ENCODE results near the gene TOGARAM2.
"Not testable (repeated sequence)": the region's sequence is repeated elsewhere in the genome, so short reads cannot be mapped to it uniquely, and the experiment has no call there.

The TOGARAM2 gene

DNA sequence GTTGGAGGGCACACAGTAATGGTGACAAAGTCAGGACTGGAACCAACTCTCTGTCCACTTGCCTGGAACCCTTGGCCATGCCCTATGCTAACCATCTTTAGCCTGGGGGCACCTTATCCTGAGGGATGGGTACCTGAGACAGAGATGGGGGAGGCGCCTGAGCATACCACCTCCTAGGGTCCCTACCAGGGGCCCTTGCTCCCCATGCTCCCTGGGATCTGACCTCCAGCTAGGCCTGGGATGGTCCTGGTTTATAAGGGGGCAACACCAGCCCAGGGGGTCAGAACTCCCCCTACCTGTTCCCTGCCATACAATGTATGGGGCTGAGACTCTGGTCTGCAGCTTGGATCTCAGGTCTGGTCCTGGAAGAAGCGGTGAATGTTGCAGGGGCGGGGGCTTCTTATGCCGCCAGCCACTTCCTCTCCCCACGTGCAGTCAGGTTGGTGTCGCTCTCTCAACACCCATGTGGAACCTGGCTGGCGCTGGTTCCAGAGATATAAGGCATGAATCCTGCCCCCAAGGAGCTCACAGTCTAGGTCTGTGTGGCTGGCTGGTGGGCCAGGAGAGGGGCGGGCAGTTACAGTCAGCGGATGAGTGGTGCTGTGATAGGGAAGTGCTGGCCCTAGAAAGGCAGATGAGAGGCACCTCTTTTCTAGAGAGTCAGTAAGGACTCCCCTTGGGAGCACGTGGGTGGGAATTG lies 3.8 kb upstream of the TOGARAM2 start:
- no peak for DNase-seq (ENCODE audit: low read depth in 2 of 2)

DNA sequence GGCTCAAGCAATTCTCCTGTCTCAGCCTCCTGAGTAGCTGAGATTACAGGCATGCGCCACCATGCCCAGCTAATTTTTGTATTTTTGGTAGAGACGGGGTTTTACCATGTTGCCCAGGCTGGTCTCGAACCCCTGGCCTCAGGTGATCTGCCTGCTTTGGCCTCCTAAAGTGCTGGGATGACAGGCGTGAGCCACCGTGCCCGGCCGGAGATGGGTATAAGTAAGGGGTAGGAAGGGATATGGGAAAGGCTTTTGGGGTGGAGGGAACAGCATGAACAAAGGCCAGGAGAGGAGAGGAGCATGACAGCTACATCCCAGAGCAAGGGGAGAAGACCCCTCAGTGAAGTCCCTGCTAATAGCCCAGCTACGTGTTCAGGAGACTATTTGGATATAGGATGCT lies 3.1 kb upstream of the TOGARAM2 start:
- not testable (repeated sequence) for DNase-seq (ENCODE audit: low read depth in 2 of 2)

DNA sequence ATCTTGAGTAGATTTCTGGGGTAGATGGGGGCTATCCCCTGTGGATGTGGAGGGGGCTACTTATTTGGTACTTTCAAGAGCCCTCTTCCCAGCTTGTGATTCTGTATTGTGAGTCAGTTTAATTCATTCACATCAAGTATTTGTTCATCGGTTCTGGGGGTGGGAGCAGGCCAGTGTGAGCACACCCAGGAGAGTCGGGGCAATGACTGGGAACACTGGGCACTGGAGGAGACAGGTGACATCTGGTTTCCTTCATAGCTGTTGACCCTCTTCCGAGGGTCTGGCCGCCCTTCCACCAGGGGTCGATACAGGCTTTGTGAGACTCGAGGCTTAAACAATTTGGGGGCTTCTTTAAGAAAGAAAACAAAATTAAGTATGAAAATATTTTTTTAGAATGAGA lies 2.5 kb upstream of the TOGARAM2 start:
- DNase-seq (ENCODE audit: low read depth in 2 of 2), result no peak

DNA sequence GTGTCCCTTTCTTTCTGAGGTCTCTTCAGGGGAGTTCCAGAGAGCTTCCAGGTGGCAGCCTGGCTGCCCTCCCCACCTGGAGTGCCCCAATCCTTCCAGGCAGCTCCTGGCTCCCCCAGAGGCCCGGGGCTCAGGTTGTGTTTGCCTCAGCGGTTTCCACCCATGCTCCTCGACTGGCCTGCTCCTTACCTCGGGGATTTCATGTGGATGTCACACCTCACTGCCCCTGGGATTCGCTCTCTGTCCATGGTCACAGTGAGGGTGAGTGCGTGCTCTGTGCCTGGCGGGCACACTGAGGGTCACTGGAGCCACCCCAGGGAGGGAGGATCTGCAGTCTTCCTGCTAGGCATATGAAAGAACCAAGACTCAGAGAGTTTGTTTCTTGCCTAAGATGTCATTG lies 2.1 kb upstream of the TOGARAM2 start:
- no peak for DNase-seq (ENCODE audit: low read depth in 2 of 2)

DNA sequence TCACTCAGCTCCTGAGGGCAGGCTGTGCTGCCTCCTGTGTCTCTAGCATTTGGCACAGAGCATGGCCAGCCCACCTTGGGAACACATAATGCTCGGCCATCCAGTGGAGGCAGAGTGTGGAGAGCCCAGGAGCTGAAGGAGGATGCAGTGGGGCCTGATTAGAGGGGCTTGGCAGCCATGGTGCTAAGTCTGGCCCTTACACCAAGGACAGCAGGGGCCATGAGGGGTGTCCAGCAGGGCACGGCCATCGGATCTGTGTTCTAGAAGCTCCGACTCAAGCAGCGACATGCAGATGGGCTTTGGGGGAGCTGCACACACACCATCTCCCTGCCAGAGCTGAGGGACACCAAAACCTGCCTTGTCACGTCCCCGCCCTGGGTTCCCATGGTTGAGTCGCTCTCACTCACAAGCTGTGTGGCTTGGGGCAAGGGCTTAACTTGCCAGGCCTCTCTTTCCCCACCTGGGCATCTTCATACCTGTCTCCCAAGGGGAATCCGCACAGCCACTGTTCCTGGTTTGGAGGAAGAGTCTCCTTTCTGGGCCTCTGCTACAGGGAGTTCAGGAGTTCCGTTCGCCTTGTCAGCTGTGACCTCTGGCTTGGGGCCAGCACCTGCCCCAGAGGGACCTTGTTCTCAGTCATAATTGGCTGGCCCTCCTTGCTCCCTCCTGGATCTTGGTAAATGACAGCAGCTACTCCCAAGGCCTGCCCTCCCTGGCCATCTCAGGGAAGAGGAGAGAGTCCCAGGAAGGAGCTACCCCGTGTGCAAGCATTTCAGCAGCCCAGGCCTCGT lies 1.3 kb upstream of the TOGARAM2 start:
- DNase-seq (ENCODE audit: low read depth in 2 of 2), result no peak

DNA sequence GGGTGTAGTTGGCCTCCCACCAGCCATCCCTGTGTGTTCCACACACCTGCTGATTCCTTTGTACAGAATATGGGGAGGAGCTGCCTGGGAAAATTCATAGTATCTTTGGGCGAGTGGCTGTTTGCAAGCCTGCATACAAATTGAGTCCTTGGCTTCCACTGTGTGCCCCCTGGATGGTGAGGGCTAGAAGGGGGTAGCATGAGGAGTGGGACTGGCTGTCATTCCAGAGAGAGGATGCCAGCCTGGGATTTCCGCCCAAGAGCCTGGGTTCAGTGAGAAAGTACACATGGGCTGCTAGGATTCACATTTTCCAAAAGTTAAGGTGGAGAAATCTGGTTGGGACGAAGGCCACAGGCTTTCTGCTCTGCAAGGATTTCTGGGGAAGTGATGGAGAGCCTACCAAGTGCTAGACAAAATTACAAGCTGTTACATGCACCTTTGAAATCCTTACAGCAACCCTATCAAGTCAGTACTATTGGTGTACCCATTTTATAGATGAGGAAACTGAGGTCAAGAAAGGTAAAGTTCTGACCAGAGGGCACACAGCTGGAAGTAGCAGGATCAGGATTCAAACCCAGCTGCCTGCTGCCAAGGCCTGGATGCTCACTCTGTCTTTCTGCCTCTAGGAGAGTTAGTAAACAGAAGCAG lies 606 bp upstream of the TOGARAM2 start:
- no peak for DNase-seq (ENCODE audit: low read depth in 2 of 2)

DNA sequence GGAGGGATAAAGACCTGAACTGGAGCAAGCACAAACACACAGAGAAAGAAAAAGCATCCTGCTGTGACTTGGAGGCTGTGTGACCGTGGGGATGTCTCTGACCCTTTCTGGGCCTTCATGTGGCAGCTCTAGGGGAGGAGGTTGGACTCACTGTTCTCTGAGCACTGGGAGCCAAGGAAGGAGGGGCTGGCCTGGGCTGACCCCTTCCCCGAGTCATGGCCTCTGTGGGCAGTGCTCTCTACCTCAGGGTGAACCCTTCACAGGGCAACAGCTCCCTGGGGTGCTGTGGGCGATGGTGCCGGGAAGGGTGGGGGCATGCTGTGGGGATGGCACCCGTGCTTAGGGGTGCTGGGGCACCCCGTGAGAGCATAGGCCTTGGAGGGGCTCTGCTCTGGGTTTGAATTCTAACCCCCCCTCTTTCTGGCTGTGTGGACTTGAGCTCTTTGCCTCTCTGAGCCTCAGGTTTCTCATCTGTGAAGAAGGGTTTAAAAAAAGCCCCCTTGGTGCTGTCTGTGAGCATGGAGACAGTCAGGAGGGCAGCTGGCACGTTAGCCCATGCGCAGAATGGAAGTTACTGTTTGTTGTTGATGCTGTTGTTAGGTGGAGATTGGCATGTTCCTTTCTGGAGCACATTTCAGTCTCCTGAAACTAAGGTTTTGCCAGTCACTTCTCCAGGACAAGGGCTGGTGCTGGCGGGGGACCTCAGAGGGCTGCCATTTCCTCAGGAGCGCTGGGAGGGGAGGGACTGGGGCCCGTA lies 700 bp downstream of the TOGARAM2 start:
- DNase-seq (ENCODE audit: low read depth in 2 of 2), result no peak

DNA sequence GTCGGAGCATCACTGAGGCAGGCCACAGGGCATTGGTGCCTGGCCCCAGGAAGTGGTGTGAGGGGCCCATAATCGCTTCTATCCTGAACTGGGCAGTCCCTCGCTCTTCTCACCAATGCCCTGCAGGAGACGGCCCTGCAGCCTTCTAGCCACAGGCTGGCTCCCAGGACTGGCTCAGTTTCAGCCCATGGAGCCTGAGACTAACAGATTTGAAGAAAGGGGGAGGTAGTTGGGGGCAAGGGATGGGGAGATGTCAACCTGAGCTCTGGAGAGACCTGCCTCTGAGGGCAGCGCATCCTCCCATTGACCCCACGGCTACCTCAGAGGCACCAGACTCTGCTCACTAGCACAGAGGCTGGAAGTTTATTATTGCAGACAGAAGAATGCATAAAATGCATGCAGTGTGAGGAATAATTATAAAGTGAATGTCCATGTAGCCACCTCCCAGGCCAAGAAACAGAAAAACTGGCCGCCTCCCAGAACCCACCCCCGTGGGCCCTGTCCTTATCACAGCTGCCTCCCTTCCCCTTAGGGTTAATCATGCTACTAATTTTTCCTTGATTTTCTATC lies 1.4 kb downstream of the TOGARAM2 start:
- no peak for DNase-seq (ENCODE audit: low read depth in 2 of 2)

DNA sequence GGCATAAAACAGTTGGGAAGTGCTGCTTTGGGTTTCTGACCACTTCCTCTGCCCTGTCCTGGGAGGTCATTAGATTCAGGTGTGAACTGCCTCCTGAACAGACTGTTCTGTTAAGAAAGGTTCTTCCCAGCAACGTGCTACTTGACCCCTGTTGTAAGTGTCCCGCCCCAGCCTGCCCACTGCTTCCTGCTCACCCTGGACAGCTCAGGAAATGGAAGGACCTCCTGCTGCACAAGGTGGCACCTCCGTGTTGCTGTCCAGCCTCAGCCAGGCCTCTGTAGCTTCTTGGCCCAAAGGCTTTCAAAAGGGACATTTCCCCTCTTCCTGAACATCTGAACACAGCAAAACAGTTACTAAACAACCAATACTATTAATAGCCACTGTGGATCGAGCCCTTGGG lies 5.3 kb downstream of the TOGARAM2 start:
- no peak for DNase-seq (ENCODE audit: low read depth in 2 of 2)

DNA sequence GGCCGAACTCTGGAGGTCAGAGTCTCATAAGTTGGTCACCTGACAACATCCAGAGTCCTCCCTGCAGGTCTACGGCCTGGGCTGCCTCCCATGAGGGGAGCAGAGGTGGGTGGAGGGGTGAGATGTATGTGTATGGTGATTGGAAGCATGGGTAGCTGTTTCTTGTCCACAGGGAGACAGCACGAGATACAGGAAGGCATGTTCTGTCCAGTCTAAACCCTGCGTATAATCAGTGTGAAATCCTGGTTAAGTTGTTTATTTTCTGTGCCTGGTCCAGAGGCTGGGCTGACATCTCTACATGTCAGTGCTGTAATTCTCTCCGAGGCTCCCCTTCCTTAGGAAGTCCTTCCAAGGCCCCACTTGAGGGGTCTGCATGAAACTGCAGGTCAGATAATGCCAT lies 8.9 kb downstream of the TOGARAM2 start:
- no peak for DNase-seq (ENCODE audit: low read depth in 2 of 2)

DNA sequence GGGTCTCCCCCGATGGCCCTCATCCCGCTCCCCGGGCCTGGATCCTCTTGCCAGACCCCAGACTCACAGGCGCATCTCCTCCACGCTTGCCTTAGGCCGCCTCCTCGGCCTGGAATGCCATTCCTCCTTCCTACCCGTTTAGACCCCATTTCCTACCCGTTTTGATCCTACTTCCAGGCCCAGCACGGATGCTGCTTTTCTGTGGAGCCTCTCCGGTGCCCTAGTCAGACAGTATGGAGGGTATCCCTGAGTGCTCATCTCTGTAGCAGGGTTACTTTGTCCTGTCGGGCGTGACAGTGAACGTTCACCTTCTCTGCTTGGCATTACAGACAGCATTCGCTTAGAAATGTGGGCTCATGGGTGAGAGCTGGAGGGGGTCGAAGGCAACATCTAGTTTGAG lies 9.3 kb downstream of the TOGARAM2 start:
- no peak for DNase-seq (ENCODE audit: low read depth in 2 of 2)

DNA sequence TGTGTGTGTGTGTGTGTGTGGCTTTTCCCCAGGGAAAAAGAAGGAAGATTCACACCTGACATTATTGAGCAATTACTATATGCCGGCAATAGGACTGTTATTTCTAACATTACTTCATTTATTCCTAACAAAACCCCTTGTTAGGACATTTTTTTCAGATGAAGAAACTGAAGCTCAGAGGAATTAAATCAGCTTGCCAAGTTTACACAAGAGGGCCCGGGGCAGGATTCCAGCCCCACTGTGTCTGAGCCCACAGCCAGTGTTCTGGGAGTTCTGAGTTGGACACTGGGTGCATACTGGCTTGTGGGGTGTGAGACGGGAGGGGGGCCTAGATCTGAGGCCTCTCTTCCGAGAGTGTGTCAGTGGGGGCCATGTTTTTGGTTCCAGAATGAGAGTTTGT lies 9.9 kb downstream of the TOGARAM2 start:
- DNase-seq (ENCODE audit: low read depth in 2 of 2), result no peak

DNA sequence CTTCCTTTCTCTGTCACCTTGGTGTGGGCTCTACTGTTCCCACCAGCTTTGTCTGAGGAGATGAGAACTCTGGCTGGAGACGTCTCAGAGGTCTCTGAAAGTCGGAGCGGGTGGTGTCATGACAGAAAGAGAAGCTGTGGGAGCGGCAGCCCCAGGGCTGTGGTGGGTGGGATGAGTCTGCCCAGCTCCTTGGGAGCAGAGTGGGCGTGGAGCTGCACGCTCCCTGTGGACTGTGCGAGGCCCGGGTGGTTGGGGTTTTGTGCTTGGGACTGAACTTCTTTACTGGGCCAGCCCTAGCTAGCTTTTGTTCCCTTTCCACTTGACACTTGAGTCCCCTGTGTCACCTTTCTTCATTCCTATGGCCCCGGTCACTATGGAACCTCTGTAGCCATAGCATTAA lies 10.4 kb downstream of the TOGARAM2 start:
- DNase-seq (ENCODE audit: low read depth in 2 of 2), result no peak

DNA sequence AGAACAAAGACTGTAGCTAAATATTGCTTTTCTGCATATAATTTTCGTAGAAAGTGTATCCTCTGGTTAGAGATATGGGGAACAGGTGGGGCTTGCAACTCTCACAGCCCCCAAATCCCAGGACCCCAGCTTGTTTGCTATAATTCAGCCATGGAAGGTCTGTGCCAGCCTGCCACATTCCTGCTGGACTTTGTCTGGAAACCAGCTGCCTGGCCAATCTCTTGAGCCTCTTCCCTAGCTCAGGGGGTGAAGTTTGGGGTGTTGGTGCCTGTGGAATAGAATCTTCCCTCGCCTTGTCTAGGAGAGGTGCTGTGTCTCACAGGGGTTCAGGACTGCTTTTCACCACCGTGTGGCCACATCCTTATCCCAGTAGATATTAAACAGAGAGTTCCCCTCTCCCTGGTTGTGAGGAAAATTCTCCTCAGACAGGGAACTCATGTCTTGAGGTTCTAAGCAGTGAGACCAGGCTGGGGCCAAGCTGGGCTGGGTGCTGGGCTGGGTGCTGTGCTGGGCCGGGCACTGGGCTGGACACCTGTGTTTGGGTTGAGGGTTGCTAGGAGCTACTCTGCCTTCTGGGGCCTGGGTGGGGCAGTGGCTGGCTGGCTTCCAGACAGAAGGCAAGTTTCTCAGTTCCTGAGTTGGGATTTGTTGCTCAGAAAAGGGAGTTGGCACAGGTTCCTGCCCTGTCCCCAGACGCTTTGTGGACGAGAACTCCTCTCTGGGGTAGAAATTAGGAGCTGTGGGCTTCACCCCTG lies 12.3 kb downstream of the TOGARAM2 start:
- DNase-seq (ENCODE audit: low read depth in 2 of 2), result no peak

DNA sequence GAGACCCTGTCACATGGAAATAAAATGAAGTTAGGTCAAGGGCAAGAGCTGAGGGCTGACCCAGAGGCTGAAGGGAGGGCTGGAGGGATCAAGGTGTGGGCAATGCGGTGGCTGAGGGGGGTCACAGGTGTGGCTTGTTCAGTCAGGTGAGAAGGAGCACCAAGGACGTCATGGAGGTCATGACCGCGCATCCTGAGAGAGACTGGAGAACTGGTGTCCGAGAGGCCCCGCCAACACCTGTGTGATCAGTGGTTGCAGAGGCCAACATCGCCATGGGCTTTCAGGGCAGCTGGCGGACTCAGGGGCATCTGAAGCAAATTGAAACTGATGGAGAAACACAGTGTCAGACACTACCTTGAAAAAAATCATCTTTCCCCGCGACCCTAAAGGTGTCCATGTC lies 13.0 kb downstream of the TOGARAM2 start:
- no peak for DNase-seq (ENCODE audit: low read depth in 2 of 2)

DNA sequence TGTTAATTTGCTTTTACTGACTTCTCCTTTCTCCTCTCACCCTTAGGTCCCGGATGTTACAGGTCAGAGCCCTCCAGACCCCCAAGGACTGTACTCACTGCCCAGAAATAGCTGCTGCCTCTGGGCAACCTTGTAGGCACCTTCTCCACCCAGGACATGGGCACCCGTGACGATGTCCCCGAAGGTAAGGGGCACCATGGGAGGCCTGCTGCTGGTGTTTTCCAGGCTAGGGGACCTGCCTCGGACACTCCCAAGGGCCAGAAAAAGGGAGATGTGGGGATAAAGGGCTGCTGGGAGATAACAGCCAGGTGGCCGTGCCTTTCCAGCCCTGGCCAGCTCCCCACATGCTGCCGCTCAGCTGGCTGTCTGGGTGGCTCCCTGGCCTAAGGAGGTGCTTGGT lies 13.6 kb downstream of the TOGARAM2 start:
- DNase-seq (ENCODE audit: low read depth in 2 of 2), result no peak

DNA sequence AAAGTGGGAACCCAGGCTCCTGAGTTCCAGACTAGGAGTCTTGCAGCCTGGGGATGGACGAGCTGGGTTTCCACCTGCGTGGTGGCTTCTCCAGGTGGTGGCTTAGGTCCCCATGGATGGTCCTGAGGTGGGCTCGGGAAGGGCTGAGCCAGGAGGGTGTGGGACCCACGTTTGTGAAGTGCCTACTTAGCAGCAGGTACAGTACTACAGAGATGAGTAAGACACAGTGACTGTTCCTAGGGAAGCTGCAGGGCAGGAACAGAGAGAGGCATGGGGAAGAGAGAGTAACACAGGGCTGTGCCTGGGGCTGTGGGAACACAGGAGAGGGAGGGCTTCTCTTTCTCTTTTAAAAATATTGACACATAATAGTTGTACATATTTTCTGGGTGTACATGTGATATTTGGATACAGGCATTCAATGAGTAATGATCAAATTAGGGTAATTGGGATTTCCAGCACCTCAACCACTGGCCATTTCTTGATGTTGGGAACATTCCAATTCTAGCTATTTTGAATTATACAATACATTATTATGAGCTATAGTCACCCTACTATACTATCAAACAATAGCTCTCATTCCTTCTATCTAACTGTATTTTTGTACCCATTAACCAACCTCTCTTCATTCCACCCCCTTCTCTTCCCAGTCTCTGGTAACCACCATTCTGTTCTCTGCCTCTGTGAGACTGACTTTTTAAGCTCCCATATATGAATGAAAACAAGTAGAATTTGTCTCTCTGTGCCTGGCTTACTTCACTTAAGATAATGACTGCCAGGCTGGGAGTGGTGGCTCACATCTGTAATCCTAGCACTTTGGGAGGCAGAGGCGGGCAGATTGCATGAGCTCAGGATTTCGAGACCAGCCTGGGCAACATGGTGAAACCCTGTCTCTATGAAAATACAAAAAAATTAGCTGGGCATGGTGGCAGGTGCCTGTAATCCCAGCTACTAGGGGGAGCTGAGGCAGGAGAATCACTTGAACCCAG lies 15.0 kb downstream of the TOGARAM2 start:
- DNase-seq (ENCODE audit: low read depth in 2 of 2), result no peak

DNA sequence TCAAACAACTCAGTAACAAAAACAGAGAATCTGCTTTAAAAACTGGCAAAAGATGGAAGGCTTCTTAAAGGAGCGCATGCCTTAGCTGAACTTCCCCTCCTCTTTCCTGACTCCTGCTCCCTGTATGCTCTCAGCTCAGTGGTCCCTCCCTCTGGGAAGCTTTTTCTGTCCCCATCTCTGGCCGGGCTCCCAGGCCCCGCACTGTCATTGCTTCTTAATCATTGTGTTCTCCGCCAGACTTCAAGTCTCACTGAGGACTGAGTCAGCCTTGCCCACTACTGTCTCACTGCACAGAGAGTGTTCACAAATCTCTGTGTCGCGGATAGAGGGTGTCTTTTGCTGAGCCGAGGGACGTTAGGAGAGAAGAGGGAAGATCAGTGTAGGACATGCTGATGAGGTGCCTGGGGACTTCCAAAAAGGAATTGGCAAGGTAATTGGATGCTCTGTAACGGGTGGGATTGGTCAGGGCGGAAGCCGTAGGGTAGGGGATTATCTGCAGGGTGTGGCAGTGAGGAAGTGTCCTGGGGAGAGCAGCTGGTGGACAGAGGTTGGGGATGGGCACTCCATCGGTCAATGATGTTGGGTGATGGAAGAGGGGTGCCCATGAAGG lies 16.2 kb downstream of the TOGARAM2 start:
- DNase-seq (ENCODE audit: low read depth in 2 of 2), result no peak

Data from stimulated activated CD8-positive, alpha-beta memory T cell treated with anti-CD3 and anti-CD28 coated beads, Interleukin-2, amount 100 ng/mL, for 1 hour (primary cell).